ENCODE measurements around the gene XPO6. TPM values are rescaled to one million over a fixed set of nuclear protein-coding genes. Genes with fewer than 3 reads are reported as not detected.

XPO6 gene
- polyA plus RNA-seq, 1 donor from 2014 or later, result 104 TPM

DNA sequence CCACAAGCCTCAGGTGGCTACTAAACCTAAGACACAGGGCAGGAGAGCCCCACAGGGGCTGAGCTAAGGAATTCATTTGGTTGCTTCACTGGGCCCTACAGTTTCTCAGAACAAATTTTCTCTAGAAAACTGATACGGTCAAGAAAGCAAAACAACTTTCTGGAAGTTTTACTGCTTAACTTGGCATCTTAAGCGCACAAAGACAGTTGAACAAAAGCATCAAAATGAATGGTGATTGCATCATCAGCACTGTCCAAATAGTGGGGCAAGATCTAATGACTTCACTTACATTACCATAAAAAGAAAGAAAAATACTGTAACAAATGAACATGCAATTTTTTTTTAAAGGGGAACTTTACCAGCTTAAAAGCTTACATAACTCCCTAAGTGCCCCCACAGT lies 47.6 kb downstream of the XPO6 start:
- Histone ChIP-seq H4K20me1 (ENCODE audit: insufficient read depth) (no peaks in the 10 kb centered on the region), H3F3A (ENCODE audit: insufficient read depth, low read length, poor library complexity, severe bottlenecking) (no peaks in the 10 kb centered on the region), H3K4me3 (ENCODE audit: low read length) (no peak overlapping the region), H3K9ac (ENCODE audit: low read length) (no peak overlapping the region), H3K27ac (ENCODE audit: low read length) (no peak overlapping the region), H2AFZ (ENCODE audit: low read depth, low read length) (no peak overlapping the region), H3K79me2 (replicated peaks; ENCODE audit: insufficient read depth, low read length) (no peaks in the 10 kb centered on the region), H3K4me2 (ENCODE audit: low read length) (no peak overlapping the region), H3K36me3 (ENCODE audit: insufficient read depth, low read length) (peaks cover 4% of the 10 kb centered on the region), H3K27me3 (ENCODE audit: insufficient read depth, low read depth, low read length) (no peaks in the 10 kb centered on the region), H3K9me3 (ENCODE audit: low read length) (no peaks in the 10 kb centered on the region), H3K9me2 (ENCODE audit: insufficient read depth, low read length) (no peaks in the 10 kb centered on the region)
- TF ChIP-seq, protein P1, sequence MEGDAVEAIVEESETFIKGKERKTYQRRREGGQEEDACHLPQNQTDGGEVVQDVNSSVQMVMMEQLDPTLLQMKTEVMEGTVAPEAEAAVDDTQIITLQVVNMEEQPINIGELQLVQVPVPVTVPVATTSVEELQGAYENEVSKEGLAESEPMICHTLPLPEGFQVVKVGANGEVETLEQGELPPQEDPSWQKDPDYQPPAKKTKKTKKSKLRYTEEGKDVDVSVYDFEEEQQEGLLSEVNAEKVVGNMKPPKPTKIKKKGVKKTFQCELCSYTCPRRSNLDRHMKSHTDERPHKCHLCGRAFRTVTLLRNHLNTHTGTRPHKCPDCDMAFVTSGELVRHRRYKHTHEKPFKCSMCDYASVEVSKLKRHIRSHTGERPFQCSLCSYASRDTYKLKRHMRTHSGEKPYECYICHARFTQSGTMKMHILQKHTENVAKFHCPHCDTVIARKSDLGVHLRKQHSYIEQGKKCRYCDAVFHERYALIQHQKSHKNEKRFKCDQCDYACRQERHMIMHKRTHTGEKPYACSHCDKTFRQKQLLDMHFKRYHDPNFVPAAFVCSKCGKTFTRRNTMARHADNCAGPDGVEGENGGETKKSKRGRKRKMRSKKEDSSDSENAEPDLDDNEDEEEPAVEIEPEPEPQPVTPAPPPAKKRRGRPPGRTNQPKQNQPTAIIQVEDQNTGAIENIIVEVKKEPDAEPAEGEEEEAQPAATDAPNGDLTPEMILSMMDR (IDR thresholded peaks at IDR 0.05; ENCODE audit: poor library complexity, severe bottlenecking), result no peak
- TF ChIP-seq, protein P2, sequence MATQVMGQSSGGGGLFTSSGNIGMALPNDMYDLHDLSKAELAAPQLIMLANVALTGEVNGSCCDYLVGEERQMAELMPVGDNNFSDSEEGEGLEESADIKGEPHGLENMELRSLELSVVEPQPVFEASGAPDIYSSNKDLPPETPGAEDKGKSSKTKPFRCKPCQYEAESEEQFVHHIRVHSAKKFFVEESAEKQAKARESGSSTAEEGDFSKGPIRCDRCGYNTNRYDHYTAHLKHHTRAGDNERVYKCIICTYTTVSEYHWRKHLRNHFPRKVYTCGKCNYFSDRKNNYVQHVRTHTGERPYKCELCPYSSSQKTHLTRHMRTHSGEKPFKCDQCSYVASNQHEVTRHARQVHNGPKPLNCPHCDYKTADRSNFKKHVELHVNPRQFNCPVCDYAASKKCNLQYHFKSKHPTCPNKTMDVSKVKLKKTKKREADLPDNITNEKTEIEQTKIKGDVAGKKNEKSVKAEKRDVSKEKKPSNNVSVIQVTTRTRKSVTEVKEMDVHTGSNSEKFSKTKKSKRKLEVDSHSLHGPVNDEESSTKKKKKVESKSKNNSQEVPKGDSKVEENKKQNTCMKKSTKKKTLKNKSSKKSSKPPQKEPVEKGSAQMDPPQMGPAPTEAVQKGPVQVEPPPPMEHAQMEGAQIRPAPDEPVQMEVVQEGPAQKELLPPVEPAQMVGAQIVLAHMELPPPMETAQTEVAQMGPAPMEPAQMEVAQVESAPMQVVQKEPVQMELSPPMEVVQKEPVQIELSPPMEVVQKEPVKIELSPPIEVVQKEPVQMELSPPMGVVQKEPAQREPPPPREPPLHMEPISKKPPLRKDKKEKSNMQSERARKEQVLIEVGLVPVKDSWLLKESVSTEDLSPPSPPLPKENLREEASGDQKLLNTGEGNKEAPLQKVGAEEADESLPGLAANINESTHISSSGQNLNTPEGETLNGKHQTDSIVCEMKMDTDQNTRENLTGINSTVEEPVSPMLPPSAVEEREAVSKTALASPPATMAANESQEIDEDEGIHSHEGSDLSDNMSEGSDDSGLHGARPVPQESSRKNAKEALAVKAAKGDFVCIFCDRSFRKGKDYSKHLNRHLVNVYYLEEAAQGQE (IDR thresholded peaks at IDR 0.05; ENCODE audit: borderline replicate concordance), result no peak
- TF ChIP-seq POLR2AphosphoS5 (IDR thresholded peaks at IDR 0.05) (no peak), EZH2 (IDR thresholded peaks at IDR 0.05; ENCODE audit: borderline replicate concordance, insufficient read depth, low read length, poor library complexity, severe bottlenecking) (no peak), RAD21 (conservative IDR thresholded peaks at IDR 0.05) (no peak), TAF1 (IDR thresholded peaks at IDR 0.05; ENCODE audit: low read depth) (no peak), MXI1 (conservative IDR thresholded peaks at IDR 0.05; ENCODE audit: poor library complexity, severe bottlenecking) (no peak), EP300 (conservative IDR thresholded peaks at IDR 0.05; ENCODE audit: poor library complexity, severe bottlenecking) (no peak), SMC3 (conservative IDR thresholded peaks at IDR 0.05; ENCODE audit: poor library complexity) (no peak)

DNA sequence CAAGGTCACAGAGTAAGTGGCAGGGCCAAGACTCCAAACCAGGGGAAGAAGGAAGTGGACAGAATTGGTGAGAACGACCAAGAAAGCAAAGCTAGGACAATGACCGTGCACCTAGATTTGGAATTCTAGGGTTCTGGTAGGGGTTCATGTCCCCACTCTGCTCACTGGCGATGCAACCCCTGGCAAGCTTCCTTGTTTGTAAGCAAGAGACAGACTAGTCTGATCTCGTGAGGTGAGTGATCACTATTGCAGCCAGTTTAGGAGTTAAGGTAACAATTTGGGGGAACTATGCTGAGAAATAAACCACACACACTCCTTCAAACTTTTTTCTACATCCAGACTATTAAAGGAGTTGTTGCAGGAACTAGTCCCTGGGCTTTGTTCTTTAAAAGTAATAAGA lies 48.1 kb downstream of the XPO6 start:
- H3K36me3 ChIP-seq (ENCODE audit: insufficient read depth, low read length), result peaks cover 4% of the 10 kb centered on the region
- no peaks in the 10 kb centered on the region for H3K79me2 ChIP-seq (replicated peaks; ENCODE audit: insufficient read depth, low read length)
- H4K20me1 ChIP-seq (ENCODE audit: insufficient read depth), result no peaks in the 10 kb centered on the region
- H3K27me3 ChIP-seq (ENCODE audit: insufficient read depth, low read depth, low read length), result no peaks in the 10 kb centered on the region
- no peak overlapping the region for H2AFZ ChIP-seq (ENCODE audit: low read depth, low read length)
- no peak overlapping the region for H3K27ac ChIP-seq (ENCODE audit: low read length)
- TF ChIP-seq EP300 (conservative IDR thresholded peaks at IDR 0.05; ENCODE audit: poor library complexity, severe bottlenecking), result no peak
- no peak for TF ChIP-seq RAD21 (conservative IDR thresholded peaks at IDR 0.05)
- no peak for TF ChIP-seq TAF1 (IDR thresholded peaks at IDR 0.05; ENCODE audit: low read depth)
- no peak for TF ChIP-seq SMC3 (conservative IDR thresholded peaks at IDR 0.05; ENCODE audit: poor library complexity)
- no peaks in the 10 kb centered on the region for H3K9me2 ChIP-seq (ENCODE audit: insufficient read depth, low read length)
- H3F3A ChIP-seq (ENCODE audit: insufficient read depth, low read length, poor library complexity, severe bottlenecking), result no peaks in the 10 kb centered on the region
- no peak overlapping the region for H3K4me2 ChIP-seq (ENCODE audit: low read length)
- H3K9me3 ChIP-seq (ENCODE audit: low read length), result no peaks in the 10 kb centered on the region
- H3K9ac ChIP-seq (ENCODE audit: low read length), result no peak overlapping the region
- H3K4me3 ChIP-seq (ENCODE audit: low read length), result no peak overlapping the region
